ENCODE results near the gene RTL10.

The RTL10 gene

DNA sequence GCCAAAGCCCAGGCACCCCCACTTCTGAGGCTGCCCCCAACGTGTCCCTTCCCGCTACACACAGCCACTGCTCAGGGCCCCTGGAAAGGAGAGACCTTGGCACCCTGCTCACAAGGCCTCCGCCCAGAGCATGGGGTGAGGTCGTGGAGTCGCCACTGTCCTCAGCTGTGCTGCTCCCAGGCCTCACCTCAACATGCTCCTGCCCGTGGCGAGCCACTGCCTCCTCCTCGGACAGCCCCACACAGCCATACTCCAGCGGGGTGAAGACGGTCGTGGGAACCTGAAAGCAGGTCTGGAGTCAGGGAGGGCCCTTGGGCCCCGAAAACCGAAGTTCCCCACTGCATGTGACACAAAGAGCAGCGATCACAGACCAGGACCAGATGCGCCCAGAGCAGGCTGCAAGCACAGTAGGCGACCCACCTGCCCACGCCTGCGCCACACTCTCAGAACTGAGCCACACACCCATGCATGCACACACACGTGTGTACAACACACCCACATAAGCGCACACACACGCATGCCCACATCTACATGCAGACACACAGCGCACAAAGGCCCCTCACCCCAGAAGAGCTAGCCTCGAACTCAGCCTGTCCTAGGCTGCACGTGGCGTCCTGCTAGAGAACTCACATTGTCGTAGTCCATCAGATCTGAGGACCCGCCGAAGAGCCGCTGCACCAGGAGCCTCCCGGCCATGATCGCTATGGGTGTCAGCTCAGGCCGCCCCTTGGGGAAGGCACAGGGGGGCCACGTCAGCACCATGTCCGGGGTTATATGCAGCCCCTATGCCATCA, 25.5 kb upstream of the RTL10 start:
- H3K4me1 ChIP-seq (ENCODE audit: control insufficient read depth, low read length) = no peaks in the 10 kb centered on the region
- no peaks in the 10 kb centered on the region for H3F3A ChIP-seq (ENCODE audit: control insufficient read depth, insufficient read depth)
- no peaks in the 10 kb centered on the region for H3K27me3 ChIP-seq (ENCODE audit: control insufficient read depth, low read length)
- no peaks in the 10 kb centered on the region for H3K79me2 ChIP-seq (ENCODE audit: control insufficient read depth, low read length)
- no peaks in the 10 kb centered on the region for H4K20me1 ChIP-seq (ENCODE audit: control insufficient read depth, insufficient read depth, low read depth, low read length)
- no peaks in the 10 kb centered on the region for H3K36me3 ChIP-seq (ENCODE audit: control insufficient read depth, low read length)
- H3K4me3 ChIP-seq (ENCODE audit: low read length) = no peak overlapping the region
- no peaks in the 10 kb centered on the region for H3K9me2 ChIP-seq (replicated peaks; ENCODE audit: control insufficient read depth, low read length)
- TF ChIP-seq CTCF (IDR thresholded peaks at IDR 0.05; ENCODE audit: low read depth, low read length, poor library complexity, severe bottlenecking) (no peak), EZH2phosphoT487 (IDR thresholded peaks at IDR 0.05; ENCODE audit: borderline replicate concordance, low read length) (no peak)
- H3K4me2 ChIP-seq (ENCODE audit: low read length) = no peak overlapping the region
- H3K9me3 ChIP-seq (ENCODE audit: control insufficient read depth, insufficient read depth, low read length) = no peaks in the 10 kb centered on the region
- no peak overlapping the region for H3K27ac ChIP-seq (ENCODE audit: low read depth, low read length)

- Histone ChIP-seq H3K9me2 (replicated peaks; ENCODE audit: control insufficient read depth, low read length) (no peaks in the 10 kb centered on the region), H3K4me3 (ENCODE audit: low read length) (no peak overlapping the region), H3K4me1 (ENCODE audit: control insufficient read depth, low read length) (no peaks in the 10 kb centered on the region), H3K27me3 (ENCODE audit: control insufficient read depth, low read length) (no peaks in the 10 kb centered on the region), H3K4me2 (ENCODE audit: low read length) (no peak overlapping the region), H3K27ac (ENCODE audit: low read depth, low read length) (no peak overlapping the region), H3F3A (ENCODE audit: control insufficient read depth, insufficient read depth) (no peaks in the 10 kb centered on the region), H3K79me2 (ENCODE audit: control insufficient read depth, low read length) (no peaks in the 10 kb centered on the region), H4K20me1 (ENCODE audit: control insufficient read depth, insufficient read depth, low read depth, low read length) (no peaks in the 10 kb centered on the region), H3K9me3 (ENCODE audit: control insufficient read depth, insufficient read depth, low read length) (no peaks in the 10 kb centered on the region), H3K36me3 (ENCODE audit: control insufficient read depth, low read length) (no peaks in the 10 kb centered on the region)
- no peak for TF ChIP-seq CTCF (IDR thresholded peaks at IDR 0.05; ENCODE audit: low read depth, low read length, poor library complexity, severe bottlenecking)
- TF ChIP-seq EZH2phosphoT487 (IDR thresholded peaks at IDR 0.05; ENCODE audit: borderline replicate concordance, low read length) = no peak
Observed at GRCh38 chr22:19879643-19879991, 24.9 kb upstream of the RTL10 start.

- H4K20me1 ChIP-seq (ENCODE audit: control insufficient read depth, insufficient read depth, low read depth, low read length) = no peaks in the 10 kb centered on the region
- H3F3A ChIP-seq (ENCODE audit: control insufficient read depth, insufficient read depth) = no peaks in the 10 kb centered on the region
- H3K27ac ChIP-seq (ENCODE audit: low read depth, low read length) = no peak overlapping the region
- H3K79me2 ChIP-seq (ENCODE audit: control insufficient read depth, low read length) = no peaks in the 10 kb centered on the region
- no peaks in the 10 kb centered on the region for H3K9me3 ChIP-seq (ENCODE audit: control insufficient read depth, insufficient read depth, low read length)
- H3K9me2 ChIP-seq (replicated peaks; ENCODE audit: control insufficient read depth, low read length) = no peaks in the 10 kb centered on the region
- TF ChIP-seq EZH2phosphoT487 (IDR thresholded peaks at IDR 0.05; ENCODE audit: borderline replicate concordance, low read length) (no peak), CTCF (IDR thresholded peaks at IDR 0.05; ENCODE audit: low read depth, low read length, poor library complexity, severe bottlenecking) (no peak)
- no peak overlapping the region for H3K4me2 ChIP-seq (ENCODE audit: low read length)
- H3K4me1 ChIP-seq (ENCODE audit: control insufficient read depth, low read length) = no peaks in the 10 kb centered on the region
- H3K27me3 ChIP-seq (ENCODE audit: control insufficient read depth, low read length) = no peaks in the 10 kb centered on the region
- H3K4me3 ChIP-seq (ENCODE audit: low read length) = no peak overlapping the region
- H3K36me3 ChIP-seq (ENCODE audit: control insufficient read depth, low read length) = no peaks in the 10 kb centered on the region
Observed at GRCh38 chr22:19879246-19879570, 24.5 kb upstream of the RTL10 start.
